ENCODE data around the gene NAA80.
"Not testable (repeated sequence)": the region's sequence is repeated elsewhere in the genome, so short reads cannot be mapped to it uniquely, and the experiment has no call there.

GRCh38 chr3:50262200-50262599, 37.0 kb downstream of the NAA80 start:
- TF ChIP-seq, protein P1, sequence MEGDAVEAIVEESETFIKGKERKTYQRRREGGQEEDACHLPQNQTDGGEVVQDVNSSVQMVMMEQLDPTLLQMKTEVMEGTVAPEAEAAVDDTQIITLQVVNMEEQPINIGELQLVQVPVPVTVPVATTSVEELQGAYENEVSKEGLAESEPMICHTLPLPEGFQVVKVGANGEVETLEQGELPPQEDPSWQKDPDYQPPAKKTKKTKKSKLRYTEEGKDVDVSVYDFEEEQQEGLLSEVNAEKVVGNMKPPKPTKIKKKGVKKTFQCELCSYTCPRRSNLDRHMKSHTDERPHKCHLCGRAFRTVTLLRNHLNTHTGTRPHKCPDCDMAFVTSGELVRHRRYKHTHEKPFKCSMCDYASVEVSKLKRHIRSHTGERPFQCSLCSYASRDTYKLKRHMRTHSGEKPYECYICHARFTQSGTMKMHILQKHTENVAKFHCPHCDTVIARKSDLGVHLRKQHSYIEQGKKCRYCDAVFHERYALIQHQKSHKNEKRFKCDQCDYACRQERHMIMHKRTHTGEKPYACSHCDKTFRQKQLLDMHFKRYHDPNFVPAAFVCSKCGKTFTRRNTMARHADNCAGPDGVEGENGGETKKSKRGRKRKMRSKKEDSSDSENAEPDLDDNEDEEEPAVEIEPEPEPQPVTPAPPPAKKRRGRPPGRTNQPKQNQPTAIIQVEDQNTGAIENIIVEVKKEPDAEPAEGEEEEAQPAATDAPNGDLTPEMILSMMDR (IDR thresholded peaks at IDR 0.05; ENCODE audit: low read depth, low read length, poor library complexity, severe bottlenecking): not testable (repeated sequence)
- not testable (repeated sequence) for TF ChIP-seq EZH2phosphoT487 (IDR thresholded peaks at IDR 0.05; ENCODE audit: borderline replicate concordance, low read length)

All from DOHH2 (cell line).